Naive thymus-derived CD8-positive, alpha-beta T cell (primary cell): ENCODE measurements around the gene FREM2. TPM values are rescaled to one million over a fixed set of nuclear protein-coding genes. Genes with fewer than 3 reads are reported as not detected.

Source experiments
- ATAC-seq, 2 donors: fragments of 150-1000 bp; cut with Tn5 transposase in 1 of 2; sonication (Bioruptor Pico), chemical (Tn5 transposase) in 1 of 2; 1 replicate in 1 of 2; 2 replicates in 1 of 2; pipeline ENCODE4 v1.10.0; 2021; ENCODE audit warnings: mild to moderate bottlenecking in 2 of 2, moderate library complexity in 2 of 2
- POLR2A ChIA-PET: fragments of 350-600 bp; sonication (Branson Sonifier 250); formaldehyde crosslinking; loops from one replicate; lab custom pipeline; 2021; ENCODE audit warnings: antibody characterized with exemption; lab: Charles Lee
- DNase-seq, 10 donors: peaks; one replicate each; pipeline versions ENCODE4 v3.0.0 to v3.0.0-alpha.2; 2020 to 2022
- H3K27ac Mint-ChIP-seq, 10 donors: one replicate each; pipeline ENCODE4 v1.8.0; 2020 to 2022; ENCODE audit warnings: mild to moderate bottlenecking in 10 of 10, mixed read lengths in 10 of 10, moderate library complexity in 4 of 10, inconsistent platforms in 1 of 10
- H3K27me3 Mint-ChIP-seq, 5 donors: one replicate each; pipeline ENCODE4 v1.8.0; 2021 to 2022; ENCODE audit warnings: mixed read lengths in 5 of 5
- H3K36me3 Mint-ChIP-seq, 3 donors: one replicate each; pipeline ENCODE4 v1.8.0; 2020 to 2022; ENCODE audit warnings: mixed read lengths in 3 of 3, mild to moderate bottlenecking in 2 of 3, inconsistent platforms in 1 of 3
- H3K4me1 Mint-ChIP-seq, 4 donors: one replicate each; pipeline ENCODE4 v1.8.0; 2021 to 2022; ENCODE audit warnings: mixed read lengths in 4 of 4
- H3K4me3 Mint-ChIP-seq, 10 donors: one replicate each; pipeline ENCODE4 v1.8.0; 2020 to 2022; ENCODE audit warnings: mild to moderate bottlenecking in 10 of 10, mixed read lengths in 10 of 10, moderate library complexity in 6 of 10, inconsistent platforms in 1 of 10
- H3K9me3 Mint-ChIP-seq, 9 donors: one replicate each; pipeline ENCODE4 v1.8.0; 2020 to 2022; ENCODE audit warnings: mixed read lengths in 9 of 9, mild to moderate bottlenecking in 3 of 9, inconsistent platforms in 1 of 9, moderate library complexity in 1 of 9
- polyA plus RNA-seq, 3 donors: library from polyadenylated mRNA; unstranded; fragments of 300-500 nt; fragmentation: Illumina TruSeq; gene quantifications; one replicate each; pipeline ENCODE4 v1.2.3, GENCODE V29; 2021
- total RNA-seq, 8 experiments: library from RNA in 2 of 8; stranded (reverse) in 2 of 8; gene quantifications; one replicate each; pipeline ENCODE4 v1.2.3 and lab custom pipeline; 2021 to 2026

Gene FREM2
- total and polyA plus RNA-seq, 5 experiments from 2014 or later, result not detected

- Mint-ChIP-seq H3K4me3 (no peak overlapping the region), H3K27me3 (peaks cover 0 to 10% (median 3%) of the 10 kb centered on the region in 5 donors), H3K4me1 (no peaks in the 10 kb centered on the region), H3K27ac (peak overlapping the region in 1 of 10 donors; percentile 29), H3K9me3 (no peaks in the 10 kb centered on the region), H3K36me3 (no peaks in the 10 kb centered on the region)
- DNase-seq (no peak), ATAC-seq (no peak)
- POLR2A ChIA-PET, result no interaction called here
Observed at GRCh38 chr13:38899571-38899970, 212.7 kb downstream of the FREM2 start.

DNA sequence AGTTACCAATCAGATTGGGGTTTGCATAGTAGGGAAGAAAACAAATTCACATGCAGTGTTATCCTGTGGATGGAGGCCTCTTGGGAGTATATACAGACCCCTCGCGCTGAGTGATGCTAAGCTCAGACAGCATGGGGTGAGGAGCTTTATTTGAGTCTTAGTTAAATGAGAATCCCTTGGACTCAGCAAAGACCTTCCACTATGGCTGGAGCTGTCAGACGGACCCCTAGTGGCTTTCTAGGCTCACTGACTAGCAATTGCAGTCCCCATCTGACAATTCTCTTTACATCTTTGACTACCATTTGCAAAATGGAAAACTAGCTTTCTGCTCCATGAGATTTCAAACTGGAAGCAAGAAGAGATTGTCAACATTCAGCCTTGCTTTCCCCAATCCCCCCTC, 213.3 kb downstream of the FREM2 start:
- Mint-ChIP-seq H3K4me3 (no peak overlapping the region), H3K27ac (no peak overlapping the region), H3K9me3 (no peaks in the 10 kb centered on the region), H3K36me3 (no peaks in the 10 kb centered on the region), H3K27me3 (peaks cover 0 to 10% (median 3%) of the 10 kb centered on the region in 5 donors), H3K4me1 (no peaks in the 10 kb centered on the region)
- POLR2A ChIA-PET, result no interaction called here
- no peak for DNase-seq
- ATAC-seq, result no peak

DNA sequence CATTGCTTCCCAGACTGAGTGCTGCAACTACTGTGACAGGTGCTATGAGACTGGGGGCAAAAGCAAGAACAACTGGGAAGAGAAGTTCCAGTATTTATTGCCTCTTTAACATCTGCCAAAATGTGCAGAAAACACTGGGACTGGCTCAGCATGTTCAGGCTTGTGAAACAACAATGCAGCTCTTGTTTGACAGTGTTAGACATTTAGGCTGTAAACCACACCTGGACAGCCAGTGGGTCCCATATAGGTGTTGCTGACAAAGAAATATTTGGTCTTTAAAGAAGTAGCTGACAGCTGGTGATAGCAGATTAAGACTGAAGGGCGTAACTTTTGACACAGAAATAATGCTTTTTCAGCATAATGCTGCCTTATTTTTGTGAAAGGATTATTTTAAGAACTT, 215.7 kb downstream of the FREM2 start:
- H3K27me3 Mint-ChIP-seq, result peaks cover 0 to 13% (median 5%) of the 10 kb centered on the region in 5 donors

GRCh38 chr13:38905081-38905480, 218.2 kb downstream of the FREM2 start:
- Mint-ChIP-seq H3K36me3 (no peaks in the 10 kb centered on the region), H3K4me3 (no peak overlapping the region), H3K27me3 (peaks cover 0 to 8% (median 2%) of the 10 kb centered on the region in 5 donors), H3K27ac (no peak overlapping the region), H3K4me1 (no peaks in the 10 kb centered on the region), H3K9me3 (peaks cover 0 to 8% (median 0%) of the 10 kb centered on the region in 9 donors)
- ATAC-seq (no peak), DNase-seq (no peak)
- POLR2A ChIA-PET, result no interaction called here

More for the DNA sequence above, 215.7 kb downstream of the FREM2 start:
- Mint-ChIP-seq H3K27ac (no peak overlapping the region), H3K4me3 (no peak overlapping the region), H3K9me3 (peaks cover 0 to 8% (median 0%) of the 10 kb centered on the region in 9 donors), H3K4me1 (no peaks in the 10 kb centered on the region), H3K36me3 (no peaks in the 10 kb centered on the region)
- DNase-seq (no peak), ATAC-seq (no peak)
- POLR2A ChIA-PET, result no interaction called here

GRCh38 chr13:38905861-38906260, 219.0 kb downstream of the FREM2 start:
- Mint-ChIP-seq H3K9me3 (peaks cover 0 to 8% (median 0%) of the 10 kb centered on the region in 9 donors), H3K27me3 (peaks cover 0 to 8% (median 2%) of the 10 kb centered on the region in 5 donors), H3K4me1 (no peaks in the 10 kb centered on the region), H3K27ac (no peak overlapping the region), H3K4me3 (no peak overlapping the region), H3K36me3 (no peaks in the 10 kb centered on the region)
- no peak for DNase-seq
- no peak for ATAC-seq
- POLR2A ChIA-PET, result no interaction called here

DNA sequence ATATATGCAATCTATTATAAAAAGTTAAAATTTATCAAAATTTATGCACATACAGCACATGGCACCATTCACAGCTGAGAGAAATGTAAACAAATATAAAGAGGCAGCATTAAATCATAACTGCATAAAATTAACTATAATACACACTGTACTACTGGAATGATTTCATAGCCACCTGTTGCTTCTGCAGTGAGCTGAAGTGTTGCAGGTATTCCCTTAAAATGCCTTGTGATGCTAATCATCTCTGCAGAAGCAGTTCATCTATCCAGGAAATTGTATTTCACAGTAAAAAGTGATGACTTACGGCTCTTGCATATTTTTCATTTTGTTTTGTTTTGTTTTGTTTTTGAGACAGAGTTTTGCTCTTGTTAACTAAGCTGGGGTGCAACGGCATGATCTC, 221.7 kb downstream of the FREM2 start:
- Mint-ChIP-seq H3K36me3 (no peaks in the 10 kb centered on the region), H3K27me3 (peaks cover 0 to 4% (median 3%) of the 10 kb centered on the region in 5 donors), H3K27ac (no peak overlapping the region), H3K4me3 (no peak overlapping the region), H3K4me1 (no peaks in the 10 kb centered on the region), H3K9me3 (peaks cover 0 to 8% (median 0%) of the 10 kb centered on the region in 9 donors)
- POLR2A ChIA-PET, result no interaction called here
- no peak for ATAC-seq
- DNase-seq, result no peak

GRCh38 chr13:38914070-38914469, 227.2 kb downstream of the FREM2 start:
- H3K9me3 Mint-ChIP-seq, result no peaks in the 10 kb centered on the region
- no peaks in the 10 kb centered on the region for H3K4me1 Mint-ChIP-seq
- peaks cover 6 to 25% (median 13%) of the 10 kb centered on the region in 5 donors for H3K27me3 Mint-ChIP-seq
- no peaks in the 10 kb centered on the region for H3K36me3 Mint-ChIP-seq
- ATAC-seq (no peak), DNase-seq (no peak)
- POLR2A ChIA-PET, result no interaction called here
- H3K27ac Mint-ChIP-seq, result no peak overlapping the region
- no peak overlapping the region for H3K4me3 Mint-ChIP-seq

DNA sequence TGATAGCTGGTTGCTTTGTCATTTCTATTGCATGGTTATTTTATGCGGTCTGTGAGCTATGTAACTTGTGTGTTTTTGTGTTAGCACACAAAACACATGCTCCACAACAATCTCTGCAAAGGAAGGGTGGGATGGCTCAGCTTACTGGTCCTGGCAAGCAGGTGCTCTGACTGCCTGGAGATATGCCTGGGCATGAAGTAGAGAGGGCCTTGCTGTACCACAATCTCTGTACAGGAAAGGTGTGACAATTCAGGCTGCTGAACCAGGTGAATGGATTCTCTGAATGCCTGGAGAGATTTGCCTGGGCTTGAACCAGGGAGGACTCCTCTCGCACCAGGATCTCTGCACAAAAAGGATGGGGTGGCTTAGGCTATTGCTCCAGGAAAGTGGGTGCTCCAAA, 234.2 kb downstream of the FREM2 start:
- POLR2A ChIA-PET, result no interaction called here
- H3K27ac Mint-ChIP-seq, result no peak overlapping the region
- H3K27me3 Mint-ChIP-seq, result peaks cover 11 to 77% (median 42%) of the 10 kb centered on the region in 5 donors

DNA sequence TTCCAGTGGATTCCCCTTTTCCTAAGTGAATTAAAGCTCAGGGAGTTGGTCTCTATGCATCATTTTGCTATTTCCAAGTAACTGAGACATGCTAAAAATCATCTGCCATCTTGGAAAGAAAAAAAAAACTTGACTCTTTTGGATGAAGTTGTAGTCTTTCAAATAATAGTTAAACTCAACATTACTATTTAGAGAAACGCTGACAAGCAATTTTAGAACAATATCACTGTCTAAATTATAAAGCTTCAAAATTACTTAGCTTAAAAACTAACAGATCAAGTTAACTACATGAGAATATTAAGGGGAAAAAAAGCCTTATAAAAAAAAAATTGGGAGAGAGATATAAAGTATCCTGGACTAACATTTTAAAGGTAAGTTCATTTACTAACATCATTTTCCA, 235.3 kb downstream of the FREM2 start:
- Mint-ChIP-seq H3K4me1 (no peaks in the 10 kb centered on the region), H3K27me3 (peaks cover 12 to 79% (median 40%) of the 10 kb centered on the region in 5 donors), H3K36me3 (no peaks in the 10 kb centered on the region), H3K27ac (no peak overlapping the region), H3K4me3 (no peak overlapping the region), H3K9me3 (no peaks in the 10 kb centered on the region)
- DNase-seq (no peak), ATAC-seq (no peak)
- POLR2A ChIA-PET, result no interaction called here

More for the DNA sequence above, 234.2 kb downstream of the FREM2 start:
- no peaks in the 10 kb centered on the region for H3K4me1 Mint-ChIP-seq
- no peak overlapping the region for H3K4me3 Mint-ChIP-seq
- no peaks in the 10 kb centered on the region for H3K36me3 Mint-ChIP-seq
- DNase-seq, result no peak
- no peak for ATAC-seq
- H3K9me3 Mint-ChIP-seq, result no peaks in the 10 kb centered on the region

- no peaks in the 10 kb centered on the region for H3K36me3 Mint-ChIP-seq
- ATAC-seq (no peak), DNase-seq (no peak)
- POLR2A ChIA-PET, result no interaction called here
- no peaks in the 10 kb centered on the region for H3K9me3 Mint-ChIP-seq
- peaks cover 0 to 2% (median 0%) of the 10 kb centered on the region in 4 donors for H3K4me1 Mint-ChIP-seq
- no peak overlapping the region for H3K27ac Mint-ChIP-seq
- peaks cover 4 to 15% (median 8%) of the 10 kb centered on the region in 5 donors for H3K27me3 Mint-ChIP-seq
- no peak overlapping the region for H3K4me3 Mint-ChIP-seq
Observed at GRCh38 chr13:38933786-38934185, 246.9 kb downstream of the FREM2 start.
